ENCODE data around the gene MSRB2.

MSRB2 gene

GRCh38 chr10:23073527-23073926, 21.9 kb upstream of the MSRB2 start:
- TF ChIP-seq SUZ12 (IDR thresholded peaks at IDR 0.05; ENCODE audit: extremely low read depth, insufficient read depth, insufficient read length), result no peak
- TF ChIP-seq YY1 (IDR thresholded peaks at IDR 0.05; ENCODE audit: insufficient read depth, insufficient read length), result no peak
- no peak for TF ChIP-seq ZNF274 (IDR thresholded peaks at IDR 0.05; ENCODE audit: low read depth, low read length)
- no peaks in the 10 kb centered on the region for H3K27me3 ChIP-seq (ENCODE audit: insufficient read depth, insufficient read length)
- no peaks in the 10 kb centered on the region for H3K4me1 ChIP-seq (ENCODE audit: insufficient read depth, insufficient read length)
- H3K9me3 ChIP-seq (ENCODE audit: insufficient read depth, low read length), result no peaks in the 10 kb centered on the region
- H3K9ac ChIP-seq (ENCODE audit: insufficient read length, low read depth), result no peak overlapping the region
- DNase-seq (ENCODE audit: low read depth, low spot score), result no peak
- H3K36me3 ChIP-seq (ENCODE audit: insufficient read depth, insufficient read length, low read length), result no peaks in the 10 kb centered on the region
- no peak overlapping the region for H3K4me3 ChIP-seq (ENCODE audit: insufficient read length, low read depth)

GRCh38 chr10:23075672-23076071, 19.7 kb upstream of the MSRB2 start:
- H3K9ac ChIP-seq (ENCODE audit: insufficient read length, low read depth), result no peak overlapping the region
- peaks cover 2% of the 10 kb centered on the region for H3K4me1 ChIP-seq (ENCODE audit: insufficient read depth, insufficient read length)
- TF ChIP-seq ZNF274 (IDR thresholded peaks at IDR 0.05; ENCODE audit: low read depth, low read length) (no peak), YY1 (IDR thresholded peaks at IDR 0.05; ENCODE audit: insufficient read depth, insufficient read length) (no peak), SUZ12 (IDR thresholded peaks at IDR 0.05; ENCODE audit: extremely low read depth, insufficient read depth, insufficient read length) (no peak)
- H3K9me3 ChIP-seq (ENCODE audit: insufficient read depth, low read length), result no peaks in the 10 kb centered on the region
- DNase-seq (ENCODE audit: low read depth, low spot score), result no peak
- no peaks in the 10 kb centered on the region for H3K27me3 ChIP-seq (ENCODE audit: insufficient read depth, insufficient read length)
- no peak overlapping the region for H3K4me3 ChIP-seq (ENCODE audit: insufficient read length, low read depth)
- H3K36me3 ChIP-seq (ENCODE audit: insufficient read depth, insufficient read length, low read length), result no peaks in the 10 kb centered on the region

GRCh38 chr10:23078114-23078513, 17.3 kb upstream of the MSRB2 start:
- Histone ChIP-seq H3K9me3 (ENCODE audit: insufficient read depth, low read length) (no peaks in the 10 kb centered on the region), H3K36me3 (ENCODE audit: insufficient read depth, insufficient read length, low read length) (no peaks in the 10 kb centered on the region), H3K9ac (ENCODE audit: insufficient read length, low read depth) (no peak overlapping the region), H3K4me1 (ENCODE audit: insufficient read depth, insufficient read length) (peaks cover 2% of the 10 kb centered on the region), H3K27me3 (ENCODE audit: insufficient read depth, insufficient read length) (no peaks in the 10 kb centered on the region), H3K4me3 (ENCODE audit: insufficient read length, low read depth) (no peak overlapping the region)
- DNase-seq (ENCODE audit: low read depth, low spot score), result no peak
- TF ChIP-seq YY1 (IDR thresholded peaks at IDR 0.05; ENCODE audit: insufficient read depth, insufficient read length), result no peak

GRCh38 chr10:23079700-23080099, 15.7 kb upstream of the MSRB2 start:
- no peak for DNase-seq (ENCODE audit: low read depth, low spot score)
- Histone ChIP-seq H3K9me3 (ENCODE audit: insufficient read depth, low read length) (no peaks in the 10 kb centered on the region), H3K4me3 (ENCODE audit: insufficient read length, low read depth) (no peak overlapping the region), H3K9ac (ENCODE audit: insufficient read length, low read depth) (no peak overlapping the region), H3K27me3 (ENCODE audit: insufficient read depth, insufficient read length) (no peaks in the 10 kb centered on the region), H3K36me3 (ENCODE audit: insufficient read depth, insufficient read length, low read length) (no peaks in the 10 kb centered on the region), H3K4me1 (ENCODE audit: insufficient read depth, insufficient read length) (peaks cover 2% of the 10 kb centered on the region)
- no peak for TF ChIP-seq YY1 (IDR thresholded peaks at IDR 0.05; ENCODE audit: insufficient read depth, insufficient read length)
- TF ChIP-seq SUZ12 (IDR thresholded peaks at IDR 0.05; ENCODE audit: extremely low read depth, insufficient read depth, insufficient read length), result no peak
- TF ChIP-seq ZNF274 (IDR thresholded peaks at IDR 0.05; ENCODE audit: low read depth, low read length), result no peak

DNA sequence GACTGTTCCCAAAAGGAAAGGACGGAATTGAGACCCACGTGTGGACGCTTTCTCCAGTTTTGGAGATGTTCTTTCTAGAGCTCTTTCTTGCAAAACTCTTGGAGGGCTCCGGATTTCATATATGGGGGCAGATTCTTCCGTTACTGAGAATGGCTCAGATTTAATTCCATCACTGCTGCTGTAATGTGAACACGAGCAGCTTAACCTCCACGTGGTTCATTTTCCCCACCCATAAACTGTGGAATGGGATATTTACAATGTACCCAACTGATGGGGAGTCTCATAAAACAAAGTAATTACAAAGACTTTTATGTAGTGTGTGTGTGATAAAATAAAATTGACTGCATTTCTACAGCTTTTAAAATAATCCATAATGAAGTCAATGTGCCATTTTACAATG, 15.1 kb upstream of the MSRB2 start:
- no peak for DNase-seq (ENCODE audit: low read depth, low spot score)
- Histone ChIP-seq H3K9me3 (ENCODE audit: insufficient read depth, low read length) (no peaks in the 10 kb centered on the region), H3K4me3 (ENCODE audit: insufficient read length, low read depth) (no peak overlapping the region), H3K9ac (ENCODE audit: insufficient read length, low read depth) (no peak overlapping the region), H3K4me1 (ENCODE audit: insufficient read depth, insufficient read length) (peaks cover 2% of the 10 kb centered on the region), H3K36me3 (ENCODE audit: insufficient read depth, insufficient read length, low read length) (no peaks in the 10 kb centered on the region), H3K27me3 (ENCODE audit: insufficient read depth, insufficient read length) (no peaks in the 10 kb centered on the region)
- TF ChIP-seq SUZ12 (IDR thresholded peaks at IDR 0.05; ENCODE audit: extremely low read depth, insufficient read depth, insufficient read length) (no peak), ZNF274 (IDR thresholded peaks at IDR 0.05; ENCODE audit: low read depth, low read length) (no peak), YY1 (IDR thresholded peaks at IDR 0.05; ENCODE audit: insufficient read depth, insufficient read length) (no peak)

- no peak overlapping the region for H3K9ac ChIP-seq (ENCODE audit: insufficient read length, low read depth)
- H3K4me1 ChIP-seq (ENCODE audit: insufficient read depth, insufficient read length), result peaks cover 2% of the 10 kb centered on the region
- no peaks in the 10 kb centered on the region for H3K27me3 ChIP-seq (ENCODE audit: insufficient read depth, insufficient read length)
- H3K9me3 ChIP-seq (ENCODE audit: insufficient read depth, low read length), result no peaks in the 10 kb centered on the region
- DNase-seq (ENCODE audit: low read depth, low spot score), result no peak
- no peaks in the 10 kb centered on the region for H3K36me3 ChIP-seq (ENCODE audit: insufficient read depth, insufficient read length, low read length)
- no peak for TF ChIP-seq ZNF274 (IDR thresholded peaks at IDR 0.05; ENCODE audit: low read depth, low read length)
- no peak for TF ChIP-seq SUZ12 (IDR thresholded peaks at IDR 0.05; ENCODE audit: extremely low read depth, insufficient read depth, insufficient read length)
- no peak for TF ChIP-seq YY1 (IDR thresholded peaks at IDR 0.05; ENCODE audit: insufficient read depth, insufficient read length)
- no peak overlapping the region for H3K4me3 ChIP-seq (ENCODE audit: insufficient read length, low read depth)
Measured at GRCh38 chr10:23081221-23081750, 14.1 kb upstream of the MSRB2 start.

- peaks cover 2% of the 10 kb centered on the region for H3K4me1 ChIP-seq (ENCODE audit: insufficient read depth, insufficient read length)
- no peak overlapping the region for H3K4me3 ChIP-seq (ENCODE audit: insufficient read length, low read depth)
- no peak for TF ChIP-seq ZNF274 (IDR thresholded peaks at IDR 0.05; ENCODE audit: low read depth, low read length)
- no peak for TF ChIP-seq YY1 (IDR thresholded peaks at IDR 0.05; ENCODE audit: insufficient read depth, insufficient read length)
- TF ChIP-seq SUZ12 (IDR thresholded peaks at IDR 0.05; ENCODE audit: extremely low read depth, insufficient read depth, insufficient read length), result no peak
- DNase-seq (ENCODE audit: low read depth, low spot score), result no peak
- no peak overlapping the region for H3K9ac ChIP-seq (ENCODE audit: insufficient read length, low read depth)
- no peaks in the 10 kb centered on the region for H3K9me3 ChIP-seq (ENCODE audit: insufficient read depth, low read length)
- no peaks in the 10 kb centered on the region for H3K27me3 ChIP-seq (ENCODE audit: insufficient read depth, insufficient read length)
- H3K36me3 ChIP-seq (ENCODE audit: insufficient read depth, insufficient read length, low read length), result no peaks in the 10 kb centered on the region
Measured at GRCh38 chr10:23081891-23082290, 13.5 kb upstream of the MSRB2 start.

DNA sequence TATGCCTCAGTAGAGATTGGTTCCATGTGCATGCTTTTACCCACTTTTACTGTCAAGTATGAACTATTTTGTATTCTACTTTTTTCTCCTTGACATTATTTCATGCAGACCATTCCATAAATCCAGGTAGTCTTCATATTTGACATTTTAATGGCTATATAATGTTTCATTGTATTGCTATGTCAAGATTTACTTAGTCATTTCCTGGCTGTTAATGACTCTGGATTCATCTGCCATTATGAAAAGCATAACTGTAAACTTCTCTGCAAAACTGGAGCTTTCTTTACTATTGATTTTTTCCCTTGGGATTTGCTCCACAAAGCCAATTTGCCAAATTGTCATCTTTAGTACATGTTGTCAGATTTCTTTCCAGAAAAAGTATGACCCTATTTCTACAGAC, 6.8 kb upstream of the MSRB2 start:
- Histone ChIP-seq H3K9ac (ENCODE audit: insufficient read length, low read depth) (no peak overlapping the region), H3K36me3 (ENCODE audit: insufficient read depth, insufficient read length, low read length) (no peaks in the 10 kb centered on the region), H3K4me1 (ENCODE audit: insufficient read depth, insufficient read length) (no peaks in the 10 kb centered on the region), H3K9me3 (ENCODE audit: insufficient read depth, low read length) (no peaks in the 10 kb centered on the region), H3K27me3 (ENCODE audit: insufficient read depth, insufficient read length) (no peaks in the 10 kb centered on the region), H3K4me3 (ENCODE audit: insufficient read length, low read depth) (no peak overlapping the region)
- TF ChIP-seq SUZ12 (IDR thresholded peaks at IDR 0.05; ENCODE audit: extremely low read depth, insufficient read depth, insufficient read length) (no peak), ZNF274 (IDR thresholded peaks at IDR 0.05; ENCODE audit: low read depth, low read length) (no peak), YY1 (IDR thresholded peaks at IDR 0.05; ENCODE audit: insufficient read depth, insufficient read length) (no peak)
- DNase-seq (ENCODE audit: low read depth, low spot score), result no peak

Measured in NT2/D1 (cell line).